ENCODE results near the gene FUT2.

DNA sequence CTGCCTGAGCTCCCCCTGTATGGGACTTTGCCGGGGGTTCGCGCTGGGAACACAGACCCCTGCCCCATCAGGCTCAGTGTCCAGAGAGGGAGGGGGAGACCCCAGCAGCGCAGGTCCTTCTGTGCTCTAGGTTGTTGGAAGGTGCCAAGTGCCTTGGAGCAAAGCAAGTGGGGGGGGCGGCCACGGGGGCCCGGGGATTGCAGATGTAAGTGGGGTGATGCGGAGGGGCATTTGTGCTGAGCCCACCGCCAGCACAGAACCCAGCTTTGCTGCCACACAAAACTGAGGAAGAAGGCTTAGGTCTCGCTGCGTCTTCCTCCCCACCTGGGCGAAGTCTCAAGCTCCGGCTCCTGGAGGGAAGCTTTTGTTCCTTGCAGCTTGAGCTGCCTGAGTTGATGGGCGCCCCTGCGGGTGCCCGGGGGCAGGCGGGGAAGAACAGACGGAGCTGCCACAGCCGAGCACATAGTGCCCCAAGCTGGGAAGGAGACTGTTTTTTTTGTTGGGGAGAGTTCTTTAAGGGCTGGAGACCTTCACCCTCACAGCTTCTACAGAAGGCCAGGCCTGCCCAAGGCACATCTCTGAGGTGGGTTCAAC, 21.5 kb upstream of the FUT2 start:
- TF ChIP-seq GATA2 (IDR thresholded peaks at IDR 0.05; ENCODE audit: low read depth, low read length) (no peak), GATA3 (IDR thresholded peaks at IDR 0.05; ENCODE audit: low read depth, low read length) (no peak)
